SU-DHL-6 (cell line): ENCODE measurements around the gene SUPT3H.

Source experiments
- H2AFZ ChIP-seq: fragments of 200-600 bp; sonication (generic); 2 replicates; pipeline ENCODE4 v1.6.1; 2014; ENCODE audit warnings: low read depth, mild to moderate bottlenecking, moderate library complexity, mixed read lengths, antibody characterized with exemption, low read length; ENCODE audit not compliant: severe bottlenecking
- H3F3A ChIP-seq: fragments of 200-600 bp; shearing (Covaris generic); 2 replicates; pipeline ENCODE4 v1.6.0; 2016; ENCODE audit warnings: antibody characterized with exemption, mild to moderate bottlenecking; ENCODE audit not compliant: insufficient read depth
- H3K27ac ChIP-seq: fragments of 200-600 bp; sonication (generic); 2 replicates; pipeline ENCODE4 v1.5.1; 2016; ENCODE audit warnings: low read depth, mild to moderate bottlenecking, low read length, moderate library complexity, mixed read lengths
- H3K27me3 ChIP-seq: fragments of 200-600 bp; sonication (generic), shearing (Covaris generic); 2 replicates; pipeline ENCODE4 v1.6.0; 2014; ENCODE audit warnings: mild to moderate bottlenecking, low read length
- H3K36me3 ChIP-seq: fragments of 200-600 bp; sonication (generic); 2 replicates; pipeline ENCODE4 v1.6.1; 2014; ENCODE audit warnings: mild to moderate bottlenecking, low read length, mixed read lengths
- H3K4me2 ChIP-seq: fragments of 300-600, 200-600 bp; shearing (Covaris generic), sonication (generic); 2 replicates; pipeline ENCODE4 v1.6.0; 2014; ENCODE audit warnings: low read length, low read depth, mild to moderate bottlenecking; ENCODE audit not compliant: poor library complexity, severe bottlenecking
- H3K4me3 ChIP-seq: fragments of 200-600 bp; sonication (generic); 2 replicates; pipeline ENCODE4 v1.5.1; 2014; ENCODE audit warnings: antibody characterized with exemption, low read length, mild to moderate bottlenecking, mixed read lengths; ENCODE audit not compliant: insufficient read depth, poor library complexity, severe bottlenecking
- H3K79me2 ChIP-seq: fragments of 200-600 bp; sonication (generic); 2 replicates; pipeline ENCODE4 v1.6.1; 2014; ENCODE audit warnings: mild to moderate bottlenecking, low read length, moderate library complexity; ENCODE audit not compliant: insufficient read depth
- H3K9ac ChIP-seq: fragments of 200-600 bp; sonication (generic); 2 replicates; pipeline ENCODE4 v1.7.0; 2014; ENCODE audit warnings: mild to moderate bottlenecking, low read length
- H3K9me2 ChIP-seq: fragments of 200-600 bp; sonication (generic); replicated peaks from 2 replicates; pipeline ENCODE4 v1.6.1; 2014; ENCODE audit warnings: low read length; ENCODE audit not compliant: insufficient read depth
- H3K9me3 ChIP-seq: fragments of 200-600 bp; sonication (generic); 2 replicates; pipeline ENCODE4 v1.6.1; 2014; ENCODE audit warnings: low read length, mixed read lengths; ENCODE audit not compliant: insufficient read depth
- H4K20me1 ChIP-seq: fragments of 200-600 bp; sonication (generic); 2 replicates; pipeline ENCODE4 v1.6.1; 2014; ENCODE audit warnings: low read depth, mild to moderate bottlenecking, antibody characterized with exemption, low read length, moderate library complexity, mixed read lengths
- CTCF ChIP-seq: fragments of 200-600 bp; sonication (generic); IDR thresholded peaks from one replicate; pipeline ENCODE4 v1.5.1; 2017; ENCODE audit warnings: antibody characterized with exemption, mild to moderate bottlenecking, low read length, moderate library complexity; ENCODE audit not compliant: insufficient read depth, poor library complexity, severe bottlenecking
- EZH2phosphoT487 ChIP-seq: fragments of 200-600 bp; sonication (generic), shearing (Covaris generic); conservative IDR thresholded peaks from 2 replicates; pipeline ENCODE4 v1.6.1; 2018; ENCODE audit warnings: mild to moderate bottlenecking, antibody characterized with exemption, low read length, moderate library complexity, mixed read lengths

Gene SUPT3H

GRCh38 chr6:44787254-44787834 lies 590.4 kb downstream of the SUPT3H start:
- H2AFZ ChIP-seq = no peak overlapping the region
- H3K27ac ChIP-seq = no peak overlapping the region
- no peaks in the 10 kb centered on the region for H3K79me2 ChIP-seq
- TF ChIP-seq CTCF = no peak
- TF ChIP-seq EZH2phosphoT487 = no peak
- no peaks in the 10 kb centered on the region for H3F3A ChIP-seq
- H3K36me3 ChIP-seq = no peaks in the 10 kb centered on the region
- H3K4me2 ChIP-seq = no peak overlapping the region
- H3K27me3 ChIP-seq = no peaks in the 10 kb centered on the region
- H3K9me2 ChIP-seq = no peaks in the 10 kb centered on the region
- H3K9ac ChIP-seq = no peak overlapping the region
- no peaks in the 10 kb centered on the region for H4K20me1 ChIP-seq
- no peak overlapping the region for H3K4me3 ChIP-seq
- no peaks in the 10 kb centered on the region for H3K9me3 ChIP-seq

- TF ChIP-seq CTCF (no peak), EZH2phosphoT487 (no peak)
- Histone ChIP-seq H4K20me1 (no peaks in the 10 kb centered on the region), H3K27me3 (no peaks in the 10 kb centered on the region), H3F3A (no peaks in the 10 kb centered on the region), H3K36me3 (no peaks in the 10 kb centered on the region), H3K9ac (no peak overlapping the region), H3K4me3 (no peak overlapping the region), H2AFZ (no peak overlapping the region), H3K27ac (no peak overlapping the region), H3K9me2 (no peaks in the 10 kb centered on the region), H3K9me3 (no peaks in the 10 kb centered on the region), H3K4me2 (no peak overlapping the region), H3K79me2 (no peaks in the 10 kb centered on the region)
Observed at GRCh38 chr6:44785130-44785529, 592.6 kb downstream of the SUPT3H start.

- no peaks in the 10 kb centered on the region for H3F3A ChIP-seq
- no peak overlapping the region for H3K27ac ChIP-seq
- no peaks in the 10 kb centered on the region for H3K79me2 ChIP-seq
- no peak for TF ChIP-seq EZH2phosphoT487
- TF ChIP-seq CTCF = no peak
- no peak overlapping the region for H2AFZ ChIP-seq
- no peaks in the 10 kb centered on the region for H3K36me3 ChIP-seq
- H4K20me1 ChIP-seq = no peaks in the 10 kb centered on the region
- H3K9me2 ChIP-seq = no peaks in the 10 kb centered on the region
- no peaks in the 10 kb centered on the region for H3K27me3 ChIP-seq
- no peak overlapping the region for H3K4me3 ChIP-seq
- H3K4me2 ChIP-seq = no peak overlapping the region
- H3K9me3 ChIP-seq = no peaks in the 10 kb centered on the region
- H3K9ac ChIP-seq = no peak overlapping the region
Observed at GRCh38 chr6:44784195-44784594, 593.5 kb downstream of the SUPT3H start.

- H3K79me2 ChIP-seq = no peaks in the 10 kb centered on the region
- no peak overlapping the region for H3K9ac ChIP-seq
- no peaks in the 10 kb centered on the region for H3K36me3 ChIP-seq
- no peaks in the 10 kb centered on the region for H4K20me1 ChIP-seq
- no peaks in the 10 kb centered on the region for H3F3A ChIP-seq
- no peak for TF ChIP-seq EZH2phosphoT487
- no peak for TF ChIP-seq CTCF
- H3K27me3 ChIP-seq = no peaks in the 10 kb centered on the region
- no peaks in the 10 kb centered on the region for H3K9me2 ChIP-seq
- H2AFZ ChIP-seq = no peak overlapping the region
- no peak overlapping the region for H3K4me2 ChIP-seq
- no peak overlapping the region for H3K4me3 ChIP-seq
- no peaks in the 10 kb centered on the region for H3K9me3 ChIP-seq
- H3K27ac ChIP-seq = no peak overlapping the region
Observed at GRCh38 chr6:44782892-44783291, 594.8 kb downstream of the SUPT3H start.
